ENCODE measurements around the gene EIF4G2. TPM values are rescaled to one million over a fixed set of nuclear protein-coding genes. Genes with fewer than 3 reads are reported as not detected.

The EIF4G2 gene
- total and polyA plus RNA-seq, 10 of the 15 experiments (the other 5 are each of a cell fraction or from before 2014, with no cell fraction given): 210 to 1,104 (median 713) TPM

DNA sequence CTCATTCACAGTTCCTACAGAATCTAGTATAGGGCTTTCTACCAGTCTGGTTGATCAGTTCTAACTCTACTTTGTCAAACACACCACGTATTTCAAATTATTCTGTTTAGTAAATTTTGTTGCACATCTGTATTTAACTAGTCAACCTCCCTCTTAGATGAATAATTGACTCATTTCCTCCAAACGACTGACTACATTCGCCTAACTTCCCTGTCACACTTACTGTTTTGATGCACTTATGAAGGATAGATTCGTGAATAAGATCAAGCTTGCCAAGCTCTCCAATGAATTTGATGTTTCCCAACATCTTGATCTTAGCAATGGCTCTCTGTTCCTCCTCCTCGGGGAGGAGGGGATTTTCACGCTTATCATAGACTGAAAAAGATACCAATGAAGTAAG is 5.0 kb downstream of the EIF4G2 start (continued):
- TF ChIP-seq, protein P1, sequence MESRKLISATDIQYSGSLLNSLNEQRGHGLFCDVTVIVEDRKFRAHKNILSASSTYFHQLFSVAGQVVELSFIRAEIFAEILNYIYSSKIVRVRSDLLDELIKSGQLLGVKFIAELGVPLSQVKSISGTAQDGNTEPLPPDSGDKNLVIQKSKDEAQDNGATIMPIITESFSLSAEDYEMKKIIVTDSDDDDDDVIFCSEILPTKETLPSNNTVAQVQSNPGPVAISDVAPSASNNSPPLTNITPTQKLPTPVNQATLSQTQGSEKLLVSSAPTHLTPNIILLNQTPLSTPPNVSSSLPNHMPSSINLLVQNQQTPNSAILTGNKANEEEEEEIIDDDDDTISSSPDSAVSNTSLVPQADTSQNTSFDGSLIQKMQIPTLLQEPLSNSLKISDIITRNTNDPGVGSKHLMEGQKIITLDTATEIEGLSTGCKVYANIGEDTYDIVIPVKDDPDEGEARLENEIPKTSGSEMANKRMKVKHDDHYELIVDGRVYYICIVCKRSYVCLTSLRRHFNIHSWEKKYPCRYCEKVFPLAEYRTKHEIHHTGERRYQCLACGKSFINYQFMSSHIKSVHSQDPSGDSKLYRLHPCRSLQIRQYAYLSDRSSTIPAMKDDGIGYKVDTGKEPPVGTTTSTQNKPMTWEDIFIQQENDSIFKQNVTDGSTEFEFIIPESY (IDR thresholded peaks at IDR 0.05): no peak
- no peak for TF ChIP-seq SRF (IDR thresholded peaks at IDR 0.05; ENCODE audit: low read depth in 2 of 2, low read length in 2 of 2)
- TF ChIP-seq CREB1 (IDR thresholded peaks at IDR 0.05; ENCODE audit: low read depth): no peak
- TF ChIP-seq, protein P2, sequence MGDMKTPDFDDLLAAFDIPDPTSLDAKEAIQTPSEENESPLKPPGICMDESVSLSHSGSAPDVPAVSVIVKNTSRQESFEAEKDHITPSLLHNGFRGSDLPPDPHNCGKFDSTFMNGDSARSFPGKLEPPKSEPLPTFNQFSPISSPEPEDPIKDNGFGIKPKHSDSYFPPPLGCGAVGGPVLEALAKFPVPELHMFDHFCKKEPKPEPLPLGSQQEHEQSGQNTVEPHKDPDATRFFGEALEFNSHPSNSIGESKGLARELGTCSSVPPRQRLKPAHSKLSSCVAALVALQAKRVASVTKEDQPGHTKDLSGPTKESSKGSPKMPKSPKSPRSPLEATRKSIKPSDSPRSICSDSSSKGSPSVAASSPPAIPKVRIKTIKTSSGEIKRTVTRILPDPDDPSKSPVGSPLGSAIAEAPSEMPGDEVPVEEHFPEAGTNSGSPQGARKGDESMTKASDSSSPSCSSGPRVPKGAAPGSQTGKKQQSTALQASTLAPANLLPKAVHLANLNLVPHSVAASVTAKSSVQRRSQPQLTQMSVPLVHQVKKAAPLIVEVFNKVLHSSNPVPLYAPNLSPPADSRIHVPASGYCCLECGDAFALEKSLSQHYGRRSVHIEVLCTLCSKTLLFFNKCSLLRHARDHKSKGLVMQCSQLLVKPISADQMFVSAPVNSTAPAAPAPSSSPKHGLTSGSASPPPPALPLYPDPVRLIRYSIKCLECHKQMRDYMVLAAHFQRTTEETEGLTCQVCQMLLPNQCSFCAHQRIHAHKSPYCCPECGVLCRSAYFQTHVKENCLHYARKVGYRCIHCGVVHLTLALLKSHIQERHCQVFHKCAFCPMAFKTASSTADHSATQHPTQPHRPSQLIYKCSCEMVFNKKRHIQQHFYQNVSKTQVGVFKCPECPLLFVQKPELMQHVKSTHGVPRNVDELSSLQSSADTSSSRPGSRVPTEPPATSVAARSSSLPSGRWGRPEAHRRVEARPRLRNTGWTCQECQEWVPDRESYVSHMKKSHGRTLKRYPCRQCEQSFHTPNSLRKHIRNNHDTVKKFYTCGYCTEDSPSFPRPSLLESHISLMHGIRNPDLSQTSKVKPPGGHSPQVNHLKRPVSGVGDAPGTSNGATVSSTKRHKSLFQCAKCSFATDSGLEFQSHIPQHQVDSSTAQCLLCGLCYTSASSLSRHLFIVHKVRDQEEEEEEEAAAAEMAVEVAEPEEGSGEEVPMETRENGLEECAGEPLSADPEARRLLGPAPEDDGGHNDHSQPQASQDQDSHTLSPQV (IDR thresholded peaks at IDR 0.05): no peak

DNA sequence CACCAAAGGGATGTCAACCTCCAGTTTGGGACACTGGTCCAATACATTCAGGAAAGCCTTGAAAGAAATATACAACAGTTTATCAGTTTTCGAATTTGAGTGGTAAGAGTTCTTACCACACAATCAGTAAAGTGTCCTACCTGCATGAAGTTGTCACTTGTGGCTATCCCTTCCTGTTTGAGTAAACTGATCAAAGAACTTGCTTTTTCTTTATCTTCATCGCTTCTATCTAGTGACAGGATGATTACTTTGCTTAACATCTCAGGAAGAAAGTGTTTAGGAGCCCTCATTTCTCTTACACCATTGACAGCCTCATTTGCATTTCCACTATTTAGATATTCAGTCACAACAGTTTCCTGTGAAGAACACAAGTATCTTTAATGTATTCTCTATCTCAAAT is 8.4 kb downstream of the EIF4G2 start:
- FAIRE-seq: no peak
- 78% methylated on average over 2 of the region's 2 CpGs for WGBS (ENCODE audit: insufficient coverage, insufficient replicate concordance, low lambda C conversion rate, missing lambda C conversion rate)
- H3K27me3 ChIP-seq (replicated peaks in 1 of 2; ENCODE audit: control insufficient read depth in 2 of 2, insufficient read depth in 2 of 2, low read length in 1 of 2): no peaks in the 10 kb centered on the region
- SMC1A ChIA-PET (ENCODE audit: uncharacterized antibody, unreplicated experiment): interaction anchor here (1.0 to 2.6 kb wide), 2 partner anchors 9 to 10 kb away, joined by 3 to 6 read pairs; no protein-coding TSS in a partner anchor
- H3K4me1 ChIP-seq (ENCODE audit: control insufficient read depth, insufficient read depth, low read length): no peaks in the 10 kb centered on the region
- H3K79me2 ChIP-seq (ENCODE audit: control insufficient read depth, insufficient read depth, low read length): peaks cover 14% of the 10 kb centered on the region
- ATAC-seq: no peak
- POLR2A ChIA-PET: no interaction called here
- no peak overlapping the region for H3K4me3 ChIP-seq
- H3K27ac ChIP-seq (ENCODE audit: control insufficient read depth, insufficient read depth): no peak overlapping the region
- TSS peak; percentile 32 for BruUV-seq (replicated peaks)
- no peak overlapping the region for H3K9ac ChIP-seq (ENCODE audit: control insufficient read depth, insufficient read depth, low read length)
- no peak overlapping the region for H2AFZ ChIP-seq (ENCODE audit: control insufficient read depth, low read depth, low read length)
- RAD21 ChIA-PET (ENCODE audit: unreplicated experiment): interaction anchor here (1.8 to 2.9 kb wide), 2 partner anchors 8 to 9 kb away, joined by 5 to 15 read pairs; partner anchors contain the start of gene EIF4G2
- no peak for DNase-seq (ENCODE audit: low read depth, low spot score)
- CTCF ChIA-PET: interaction anchor here (1.8 to 7.0 kb wide), 3 partner anchors 8 to 30 kb away, joined by 7 to 61 read pairs (median 9); no protein-coding TSS in a partner anchor
- no peak overlapping the region for H3K4me2 ChIP-seq (ENCODE audit: control insufficient read depth, insufficient read depth)
- no peaks in the 10 kb centered on the region for H3K9me3 ChIP-seq (replicated peaks; ENCODE audit: control insufficient read depth, insufficient read depth, low read length)
- in situ Hi-C loops (cut with MboI) (no loop called here), intact Hi-C loops (cut with micrococcal nuclease; ENCODE audit: unreplicated experiment) (no loop called here)
- H4K20me1 ChIP-seq (ENCODE audit: control insufficient read depth, insufficient read depth): no peaks in the 10 kb centered on the region
- H3K36me3 ChIP-seq (ENCODE audit: control insufficient read depth in 2 of 2, insufficient read depth in 2 of 2, low read length in 1 of 2): peaks cover 25 to 67% of the 10 kb centered on the region in 2 experiments
- TF ChIP-seq STAT3 (IDR thresholded peaks at IDR 0.05; ENCODE audit: low read depth, low read length) (no peak), SIN3A (IDR thresholded peaks at IDR 0.05; ENCODE audit: low read depth, low read length) (no peak), HDAC6 (IDR thresholded peaks at IDR 0.05; ENCODE audit: unreplicated experiment) (no peak), ATF7 (IDR thresholded peaks at IDR 0.05; ENCODE audit: low read depth) (no peak), POLR2AphosphoS2 (IDR thresholded peaks at IDR 0.05; ENCODE audit: low read depth, low read length) (0 out of 2 replicates have a peak, but pooled peaks have one; percentile 41), ETV6 (conservative IDR thresholded peaks at IDR 0.05 in 1 of 2, IDR thresholded peaks at IDR 0.05 in 1 of 2; ENCODE audit: borderline replicate concordance in 1 of 2, low read depth in 1 of 2) (no peak)

Measured in GM12878 (cell line).